SK-N-SH (cell line): ENCODE measurements around the gene CADM2. TPM values are rescaled to one million over a fixed set of nuclear protein-coding genes. Genes with fewer than 3 reads are reported as not detected.

Experiments used
- CTCF ChIA-PET: fragments of 300-600, 350-600 bp; formaldehyde crosslinking; extraction: SDS; loops from one replicate; lab custom pipeline; 2021; lab: Yijun Ruan, JAX
- POLR2A ChIA-PET: fragments of 350-600 bp; sonication (Branson Sonifier 250); formaldehyde crosslinking; extraction: SDS; loops from one replicate; lab custom pipeline; 2020; ENCODE audit warnings: antibody characterized with exemption, inconsistent platforms; lab: Yijun Ruan, JAX
- DNase-seq: peaks from one replicate; pipeline ENCODE4 v3.0.0; 2012
- H2AFZ ChIP-seq: fragments of 200-600 bp; sonication (generic); 2 replicates; pipeline ENCODE4 v1.8.1; 2016; ENCODE audit warnings: antibody characterized with exemption, mild to moderate bottlenecking, low read depth
- H3F3A ChIP-seq: fragments of 200-600 bp; sonication (generic); replicated peaks from 2 replicates; pipeline ENCODE3; 2016; ENCODE audit warnings: antibody characterized with exemption, mild to moderate bottlenecking; ENCODE audit not compliant: insufficient read depth
- H3K27ac ChIP-seq, 2 experiments: fragments of 200-500 bp in 1 of 2; fragments of 200-600 bp in 1 of 2; sonication (Bioruptor generic) in 1 of 2; sonication (generic), shearing (Covaris generic) in 1 of 2; 2 replicates each; pipeline versions ENCODE4 v1.5.1 to v1.6.1; 2014 to 2016; ENCODE audit warnings: low read depth in 2 of 2, inconsistent platforms in 1 of 2, low read length in 1 of 2, mild to moderate bottlenecking in 1 of 2, mixed read lengths in 1 of 2
- H3K27me3 ChIP-seq: fragments of 200-600 bp; sonication (generic), shearing (Covaris generic); 2 replicates; pipeline ENCODE4 v1.6.1; 2016; ENCODE audit warnings: mixed run types; ENCODE audit not compliant: insufficient read depth
- H3K36me3 ChIP-seq, 2 experiments: fragments of 200-500 bp in 1 of 2; fragments of 200-600 bp in 1 of 2; sonication (Bioruptor generic) in 1 of 2; sonication (generic) in 1 of 2; replicated peaks in 1 of 2; 2 replicates each; pipeline versions ENCODE3 to v1.5.1; 2014 to 2016; ENCODE audit warnings: low read length in 1 of 2, mild to moderate bottlenecking in 1 of 2; ENCODE audit not compliant: insufficient read depth in 2 of 2, control insufficient read depth in 1 of 2
- H3K4me1 ChIP-seq, 2 experiments: fragments of 200-500 bp in 1 of 2; fragments of 200-600 bp in 1 of 2; sonication (Bioruptor generic) in 1 of 2; sonication (generic), shearing (Covaris generic) in 1 of 2; 2 replicates each; pipeline versions ENCODE4 v1.5.1 to v1.6.1; 2014 to 2016; ENCODE audit warnings: low read depth in 1 of 2, low read length in 1 of 2, mixed run types in 1 of 2; ENCODE audit not compliant: insufficient read depth in 2 of 2, control insufficient read depth in 1 of 2
- H3K4me2 ChIP-seq: fragments of 200-600 bp; sonication (generic), shearing (Covaris generic); 2 replicates; pipeline ENCODE4 v1.6.1; 2017; ENCODE audit warnings: mixed run types
- H3K4me3 ChIP-seq, 2 experiments: fragments of 200-500 bp in 1 of 2; fragments of 200-600 bp in 1 of 2; sonication (Bioruptor generic) in 1 of 2; sonication (generic), shearing (Covaris generic) in 1 of 2; 2 replicates each; pipeline versions ENCODE4 v1.5.1 to v1.8.1; 2014 to 2016; ENCODE audit warnings: low read depth in 2 of 2, inconsistent platforms in 1 of 2, low read length in 1 of 2, mild to moderate bottlenecking in 1 of 2, mixed read lengths in 1 of 2, moderate library complexity in 1 of 2
- H3K79me2 ChIP-seq: fragments of 200-600 bp; sonication (generic); 2 replicates; pipeline ENCODE4 v1.8.1; 2017; ENCODE audit warnings: mild to moderate bottlenecking; ENCODE audit not compliant: insufficient read depth
- H3K9ac ChIP-seq: fragments of 200-600 bp; sonication (generic); 2 replicates; pipeline ENCODE4 v1.6.1; 2017; ENCODE audit warnings: mixed run types
- H3K9me2 ChIP-seq: fragments of 200-600 bp; sonication (generic); 2 replicates; pipeline ENCODE4 v1.6.1; 2017; ENCODE audit warnings: mixed run types
- H3K9me3 ChIP-seq: fragments of 200-600 bp; sonication (generic); 2 replicates; pipeline ENCODE4 v1.6.1; 2017; ENCODE audit warnings: mixed run types, mild to moderate bottlenecking, moderate library complexity
- H4K20me1 ChIP-seq: fragments of 200-600 bp; sonication (generic); 2 replicates; pipeline ENCODE4 v1.6.1; 2017; ENCODE audit warnings: mild to moderate bottlenecking, mixed run types; ENCODE audit not compliant: insufficient read depth
- CTCF ChIP-seq: fragments of 200-600 bp; sonication (generic); IDR thresholded peaks from 2 replicates; pipeline ENCODE4 v1.6.1; 2017; ENCODE audit warnings: antibody characterized with exemption, mild to moderate bottlenecking, moderate library complexity
- GATA2 ChIP-seq: sonication (generic); formaldehyde crosslinking; IDR thresholded peaks from 2 replicates; pipeline ENCODE4 v1.5.0; 2020; ENCODE audit warnings: mild to moderate bottlenecking, missing genetic modification reagents
- MXI1 ChIP-seq: IDR thresholded peaks from 2 replicates; pipeline ENCODE4 v1.6.1; 2012; ENCODE audit warnings: mild to moderate bottlenecking, low read depth, low read length, improper control_type of control experiment
- POLR2AphosphoS5 ChIP-seq: IDR thresholded peaks from 2 replicates; pipeline ENCODE4 v1.6.1; 2012; ENCODE audit warnings: low read depth, low read length
- RFX5 ChIP-seq: IDR thresholded peaks from 2 replicates; pipeline ENCODE4 v1.6.1; 2012; ENCODE audit warnings: mild to moderate bottlenecking, improper control_type of control experiment, low read length
- TEAD4 ChIP-seq: IDR thresholded peaks from 2 replicates; pipeline ENCODE4 v1.4.0; 2012; ENCODE audit warnings: mild to moderate bottlenecking, borderline replicate concordance; ENCODE audit not compliant: insufficient read depth
- USF1 ChIP-seq: IDR thresholded peaks from 2 replicates; pipeline ENCODE4 v1.4.0; 2012; ENCODE audit warnings: low read depth, borderline replicate concordance
- USF2 ChIP-seq: fragments of 150-350 bp; IDR thresholded peaks from 2 replicates; pipeline ENCODE4 v1.6.1; 2017; ENCODE audit warnings: antibody characterized with exemption, low read length, low read depth, borderline replicate concordance
- ZBTB33 ChIP-seq: IDR thresholded peaks from 2 replicates; pipeline ENCODE4 v1.4.0; 2012; ENCODE audit warnings: low read depth, borderline replicate concordance
- WGBS: methylation state at CpG from one replicate; pipeline ENCODE4 v1.1.6; 2017; ENCODE audit warnings: low lambda C conversion rate; 5-methylcytosine and 5-hydroxymethylcytosine counted together
- polyA plus RNA-seq, 3 experiments: library from polyadenylated mRNA; depleted of rRNA; stranded (reverse); fragments of >200 nt; gene quantifications; 2 replicates each; pipeline ENCODE4 v1.2.3, GENCODE V29; 2012

CADM2 gene
- polyA plus RNA-seq, 1 of the 3 experiments (the other 2 are of a cell fraction): 0.46 TPM

- 35% methylated on average over 2 of the region's 2 CpGs for WGBS
- DNase-seq: no peak
These were observed 719.9 kb downstream of the CADM2 start for GRCh38 chr3:85678713-85679112.

GRCh38 chr3:85681906-85682305 is 723.1 kb downstream of the CADM2 start:
- Histone ChIP-seq H3K36me3 (no peaks in the 10 kb centered on the region), H3K79me2 (no peaks in the 10 kb centered on the region), H3K9ac (no peak overlapping the region), H3F3A (no peaks in the 10 kb centered on the region), H3K4me2 (no peak overlapping the region), H3K9me3 (no peaks in the 10 kb centered on the region), H2AFZ (no peak overlapping the region), H3K9me2 (no peaks in the 10 kb centered on the region), H3K27me3 (no peaks in the 10 kb centered on the region), H3K27ac (no peak overlapping the region), H3K4me1 (no peaks in the 10 kb centered on the region), H4K20me1 (no peaks in the 10 kb centered on the region), H3K4me3 (no peak overlapping the region)
- POLR2A ChIA-PET: no interaction called here
- WGBS: 28% methylated on average over 1 of the region's 1 CpG
- TF ChIP-seq TEAD4: no peak
- CTCF ChIA-PET: no interaction called here
- no peak for DNase-seq

More at GRCh38 chr3:85678713-85679112, 719.9 kb downstream of the CADM2 start:
- no peaks in the 10 kb centered on the region for H3K27me3 ChIP-seq
- POLR2A ChIA-PET: no interaction called here
- no peaks in the 10 kb centered on the region for H3F3A ChIP-seq
- H3K27ac ChIP-seq: no peak overlapping the region
- TF ChIP-seq ZBTB33: no peak
- CTCF ChIA-PET: no interaction called here
- no peak overlapping the region for H2AFZ ChIP-seq
- H3K4me1 ChIP-seq: no peaks in the 10 kb centered on the region
- H3K4me2 ChIP-seq: no peak overlapping the region
- no peaks in the 10 kb centered on the region for H4K20me1 ChIP-seq
- H3K9ac ChIP-seq: no peak overlapping the region
- no peaks in the 10 kb centered on the region for H3K9me2 ChIP-seq
- H3K79me2 ChIP-seq: no peaks in the 10 kb centered on the region
- no peak overlapping the region for H3K4me3 ChIP-seq
- no peaks in the 10 kb centered on the region for H3K9me3 ChIP-seq
- no peaks in the 10 kb centered on the region for H3K36me3 ChIP-seq

- TF ChIP-seq USF1 (no peak), GATA2 (CRISPR knock-in tag) (no peak), CTCF (no peak), POLR2AphosphoS5 (no peak), RFX5 (no peak), ZBTB33 (no peak), USF2 (no peak), MXI1 (no peak)
- no peak for DNase-seq
- no peaks in the 10 kb centered on the region for H3K27me3 ChIP-seq
- no peak overlapping the region for H3K4me3 ChIP-seq
- 74% methylated on average over 1 of the region's 1 CpG for WGBS
- no peak overlapping the region for H3K9ac ChIP-seq
- H4K20me1 ChIP-seq: no peaks in the 10 kb centered on the region
- H2AFZ ChIP-seq: no peak overlapping the region
- CTCF ChIA-PET: no interaction called here
- no peak overlapping the region for H3K4me2 ChIP-seq
- no peaks in the 10 kb centered on the region for H3F3A ChIP-seq
- H3K4me1 ChIP-seq: no peaks in the 10 kb centered on the region
- no peaks in the 10 kb centered on the region for H3K79me2 ChIP-seq
- H3K27ac ChIP-seq: no peak overlapping the region
- no peaks in the 10 kb centered on the region for H3K9me3 ChIP-seq
- POLR2A ChIA-PET: no interaction called here
- H3K36me3 ChIP-seq: no peaks in the 10 kb centered on the region
- no peaks in the 10 kb centered on the region for H3K9me2 ChIP-seq
These were observed 732.4 kb downstream of the CADM2 start for GRCh38 chr3:85691196-85691595.
